HEK293 (cell line): ENCODE data around the gene ZNF438.

ENCODE experiments used
- CTCF ChIA-PET: fragments of 350-600 bp; formaldehyde crosslinking; extraction: SDS; loops from one replicate; lab custom pipeline; 2021; ENCODE audit warnings: antibody characterized with exemption; lab: Yijun Ruan, JAX
- POLR2A ChIA-PET: fragments of 300-600 bp; formaldehyde crosslinking; extraction: SDS; loops from one replicate; lab custom pipeline; 2020; ENCODE audit warnings: antibody characterized with exemption, inconsistent platforms; lab: Yijun Ruan, JAX
- H3K27ac ChIP-seq: fragments of 200-500 bp; sonication (Bioruptor generic); 2 replicates; pipeline ENCODE4 v1.5.1; 2014; ENCODE audit warnings: low read depth, low read length, control low read depth, inconsistent platforms; ENCODE audit errors: extremely low read depth
- H3K36me3 ChIP-seq, 2 experiments: fragments of 200-500 bp in 1 of 2; sonication (Bioruptor generic) in 1 of 2; 1 replicate in 1 of 2; 2 replicates in 1 of 2; pipeline ENCODE4 v1.5.1; 2014 to 2017; ENCODE audit warnings: inconsistent platforms in 2 of 2, low read length in 2 of 2; ENCODE audit not compliant: control insufficient read depth in 2 of 2, insufficient read depth in 1 of 2
- H3K4me1 ChIP-seq: fragments of 200-500 bp; sonication (Bioruptor generic); 2 replicates; pipeline ENCODE4 v1.5.1; 2014; ENCODE audit warnings: mild to moderate bottlenecking, low read length, inconsistent platforms; ENCODE audit not compliant: control insufficient read depth, insufficient read depth
- H3K4me3 ChIP-seq: 2 replicates; pipeline ENCODE4 v1.5.1; 2011; ENCODE audit warnings: low read depth, mild to moderate bottlenecking, control low read depth, low read length, moderate library complexity
- H3K9me3 ChIP-seq: fragments of 200-500 bp; sonication (Bioruptor generic); 2 replicates; pipeline ENCODE4 v1.5.1; 2014; ENCODE audit warnings: low read depth, low read length, inconsistent platforms; ENCODE audit not compliant: control insufficient read depth, insufficient read depth
- GLIS1 ChIP-seq: fragments of 450-650 bp; formaldehyde crosslinking; IDR thresholded peaks from 2 replicates; pipeline ENCODE4 v1.5.1; 2016; ENCODE audit warnings: missing biosample characterization, missing genetic modification characterization
- REPIN1 ChIP-seq: fragments of 450-650 bp; formaldehyde crosslinking; IDR thresholded peaks from 2 replicates; pipeline ENCODE4 v1.5.1; 2017; ENCODE audit warnings: missing biosample characterization, missing genetic modification characterization, low read depth
- SP7 ChIP-seq: fragments of 450-650 bp; formaldehyde crosslinking; IDR thresholded peaks from 2 replicates; pipeline ENCODE4 v1.5.1; 2016; ENCODE audit warnings: missing biosample characterization, missing genetic modification characterization
- TRIM28 ChIP-seq: IDR thresholded peaks from 2 replicates; pipeline ENCODE4 v1.6.1; 2011; ENCODE audit warnings: low read length, control low read depth, borderline replicate concordance
- ZBTB48 ChIP-seq: fragments of 450-650 bp; formaldehyde crosslinking; IDR thresholded peaks from 2 replicates; pipeline ENCODE4 v1.5.1; 2016; ENCODE audit warnings: missing biosample characterization, missing genetic modification characterization
- ZEB2 ChIP-seq: fragments of 450-650 bp; formaldehyde crosslinking; IDR thresholded peaks from 2 replicates; pipeline ENCODE4 v1.5.1; 2016; ENCODE audit warnings: missing biosample characterization, missing genetic modification characterization
- ZNF146 ChIP-seq: fragments of 450-650 bp; formaldehyde crosslinking; IDR thresholded peaks from 2 replicates; pipeline ENCODE4 v1.5.1; 2016; ENCODE audit warnings: missing biosample characterization, missing genetic modification characterization
- ZNF155 ChIP-seq: fragments of 450-650 bp; formaldehyde crosslinking; IDR thresholded peaks from 2 replicates; pipeline ENCODE4 v1.5.1; 2016; ENCODE audit warnings: missing biosample characterization, missing genetic modification characterization
- ZNF16 ChIP-seq: fragments of 450-650 bp; formaldehyde crosslinking; IDR thresholded peaks from 2 replicates; pipeline ENCODE4 v1.5.1; 2016; ENCODE audit warnings: low read depth, missing biosample characterization, missing genetic modification characterization
- ZNF2 ChIP-seq: fragments of 450-650 bp; formaldehyde crosslinking; IDR thresholded peaks from 2 replicates; pipeline ENCODE4 v1.5.1; 2016; ENCODE audit warnings: missing biosample characterization, missing genetic modification characterization
- ZNF211 ChIP-seq: fragments of 450-650 bp; formaldehyde crosslinking; IDR thresholded peaks from 2 replicates; pipeline ENCODE4 v1.5.1; 2016; ENCODE audit warnings: low read depth, missing biosample characterization, missing genetic modification characterization
- ZNF248 ChIP-seq: fragments of 450-650 bp; formaldehyde crosslinking; IDR thresholded peaks from 2 replicates; pipeline ENCODE4 v1.5.1; 2017; ENCODE audit warnings: missing biosample characterization, missing genetic modification characterization
- ZNF391 ChIP-seq: fragments of 450-650 bp; formaldehyde crosslinking; IDR thresholded peaks from 2 replicates; pipeline ENCODE4 v1.5.1; 2016; ENCODE audit warnings: low read depth, missing biosample characterization, missing genetic modification characterization, borderline replicate concordance
- ZNF404 ChIP-seq: fragments of 450-650 bp; formaldehyde crosslinking; IDR thresholded peaks from 2 replicates; pipeline ENCODE4 v1.5.1; 2017; ENCODE audit warnings: missing biosample characterization, missing genetic modification characterization
- ZNF416 ChIP-seq: fragments of 450-650 bp; formaldehyde crosslinking; IDR thresholded peaks from 2 replicates; pipeline ENCODE4 v1.5.1; 2016; ENCODE audit warnings: missing biosample characterization, missing genetic modification characterization
- ZNF544 ChIP-seq: fragments of 450-650 bp; formaldehyde crosslinking; IDR thresholded peaks from 2 replicates; pipeline ENCODE4 v1.5.0; 2017; ENCODE audit warnings: missing biosample characterization, missing genetic modification characterization
- ZNF555 ChIP-seq: fragments of 450-650 bp; formaldehyde crosslinking; conservative IDR thresholded peaks from 2 replicates; pipeline ENCODE4 v1.5.1; 2017; ENCODE audit warnings: missing biosample characterization, mild to moderate bottlenecking, missing genetic modification characterization, inconsistent platforms
- ZNF596 ChIP-seq: fragments of 450-650 bp; IDR thresholded peaks from 2 replicates; pipeline ENCODE4 v1.5.0; 2018; ENCODE audit warnings: missing biosample characterization, mild to moderate bottlenecking, missing genetic modification characterization, moderate library complexity
- ZNF600 ChIP-seq: fragments of 450-650 bp; formaldehyde crosslinking; IDR thresholded peaks from 2 replicates; pipeline ENCODE4 v1.5.1; 2016; ENCODE audit warnings: missing biosample characterization, missing genetic modification characterization
- ZNF624 ChIP-seq: fragments of 450-650 bp; formaldehyde crosslinking; IDR thresholded peaks from 2 replicates; pipeline ENCODE4 v1.5.1; 2017; ENCODE audit warnings: missing biosample characterization, missing genetic modification characterization
- ZNF658 ChIP-seq: fragments of 450-650 bp; formaldehyde crosslinking; IDR thresholded peaks from 2 replicates; pipeline ENCODE4; 2016; ENCODE audit warnings: missing biosample characterization, missing genetic modification characterization
- ZNF670 ChIP-seq: fragments of 450-650 bp; formaldehyde crosslinking; IDR thresholded peaks from 2 replicates; pipeline ENCODE4 v1.5.1; 2016; ENCODE audit warnings: missing biosample characterization, missing genetic modification characterization, low read depth
- ZNF76 ChIP-seq: fragments of 450-650 bp; formaldehyde crosslinking; IDR thresholded peaks from 2 replicates; pipeline ENCODE4; 2016; ENCODE audit warnings: low read depth, missing biosample characterization, missing genetic modification characterization, borderline replicate concordance
- ZSCAN16 ChIP-seq: fragments of 450-650 bp; formaldehyde crosslinking; IDR thresholded peaks from 2 replicates; pipeline ENCODE4 v1.5.1; 2016; ENCODE audit warnings: missing biosample characterization, missing genetic modification characterization
- TF ChIP-seq, protein P1 (sequence below): fragments of 450-650 bp; formaldehyde crosslinking; IDR thresholded peaks from 2 replicates; pipeline ENCODE4 v1.5.1; 2016; ENCODE audit warnings: missing biosample characterization, missing genetic modification characterization, low read depth
- TF ChIP-seq, protein P2 (sequence below): fragments of 450-650 bp; formaldehyde crosslinking; IDR thresholded peaks from 2 replicates; pipeline ENCODE4 v1.5.1; 2017; ENCODE audit warnings: missing biosample characterization, missing genetic modification characterization
- TF ChIP-seq, protein P3 (sequence below): fragments of 450-650 bp; formaldehyde crosslinking; IDR thresholded peaks from 2 replicates; pipeline ENCODE4 v1.5.1; 2016; ENCODE audit warnings: missing biosample characterization, missing genetic modification characterization, borderline replicate concordance

ZNF438 gene

DNA sequence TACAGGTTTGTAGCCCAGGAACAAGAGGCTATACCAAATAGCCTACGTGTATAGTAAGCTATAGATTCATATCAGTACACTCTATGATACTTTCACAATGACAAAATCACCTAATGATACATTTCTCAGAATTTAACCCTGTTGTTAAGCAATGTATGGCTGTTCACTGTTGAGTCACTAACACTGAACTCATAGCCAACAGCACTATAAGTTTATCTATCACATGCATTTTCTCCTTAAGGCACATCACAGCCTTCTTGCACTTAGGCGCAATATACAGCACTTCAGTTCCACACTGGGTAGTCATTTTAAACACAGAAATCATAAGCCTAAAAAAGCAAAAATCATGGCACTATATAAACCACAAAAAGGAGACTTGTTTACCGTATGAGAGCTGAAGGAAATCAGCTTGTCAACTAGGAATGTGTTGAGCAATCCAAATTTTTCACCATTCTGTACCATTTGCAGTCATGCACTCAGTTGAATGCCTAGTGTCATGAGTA is 45.6 kb downstream of the ZNF438 start:
- H3K4me1 ChIP-seq = no peaks in the 10 kb centered on the region
- H3K27ac ChIP-seq = no peak overlapping the region
- H3K4me3 ChIP-seq = no peak overlapping the region
- no peaks in the 10 kb centered on the region for H3K36me3 ChIP-seq
- H3K9me3 ChIP-seq = no peaks in the 10 kb centered on the region
- ChIA-PET CTCF (no interaction called here), POLR2A (no interaction called here)
- TF ChIP-seq, protein P1, sequence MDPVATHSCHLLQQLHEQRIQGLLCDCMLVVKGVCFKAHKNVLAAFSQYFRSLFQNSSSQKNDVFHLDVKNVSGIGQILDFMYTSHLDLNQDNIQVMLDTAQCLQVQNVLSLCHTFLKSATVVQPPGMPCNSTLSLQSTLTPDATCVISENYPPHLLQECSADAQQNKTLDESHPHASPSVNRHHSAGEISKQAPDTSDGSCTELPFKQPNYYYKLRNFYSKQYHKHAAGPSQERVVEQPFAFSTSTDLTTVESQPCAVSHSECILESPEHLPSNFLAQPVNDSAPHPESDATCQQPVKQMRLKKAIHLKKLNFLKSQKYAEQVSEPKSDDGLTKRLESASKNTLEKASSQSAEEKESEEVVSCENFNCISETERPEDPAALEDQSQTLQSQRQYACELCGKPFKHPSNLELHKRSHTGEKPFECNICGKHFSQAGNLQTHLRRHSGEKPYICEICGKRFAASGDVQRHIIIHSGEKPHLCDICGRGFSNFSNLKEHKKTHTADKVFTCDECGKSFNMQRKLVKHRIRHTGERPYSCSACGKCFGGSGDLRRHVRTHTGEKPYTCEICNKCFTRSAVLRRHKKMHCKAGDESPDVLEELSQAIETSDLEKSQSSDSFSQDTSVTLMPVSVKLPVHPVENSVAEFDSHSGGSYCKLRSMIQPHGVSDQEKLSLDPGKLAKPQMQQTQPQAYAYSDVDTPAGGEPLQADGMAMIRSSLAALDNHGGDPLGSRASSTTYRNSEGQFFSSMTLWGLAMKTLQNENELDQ (tag by site-specific recombination) = no peak
- no peak for TF ChIP-seq SP7 (tag by site-specific recombination)
- TF ChIP-seq ZNF416 (tag by site-specific recombination) = no peak
- TF ChIP-seq ZNF544 (tag by site-specific recombination) = no peak
- TF ChIP-seq ZNF658 = no peak
- no peak for TF ChIP-seq ZSCAN16 (tag by site-specific recombination)
- no peak for TF ChIP-seq ZNF404 (tag by site-specific recombination)
- no peak for TF ChIP-seq ZNF2 (tag by site-specific recombination)
- TF ChIP-seq ZNF596 (tag by site-specific recombination) = no peak
- TF ChIP-seq ZNF624 (tag by site-specific recombination) = no peak
- TF ChIP-seq ZBTB48 (tag by site-specific recombination) = no peak
- TF ChIP-seq GLIS1 = no peak
- no peak for TF ChIP-seq ZNF16
- no peak for TF ChIP-seq ZNF146 (tag by site-specific recombination)
- no peak for TF ChIP-seq ZNF248 (tag by site-specific recombination)
- no peak for TF ChIP-seq ZNF670

DNA sequence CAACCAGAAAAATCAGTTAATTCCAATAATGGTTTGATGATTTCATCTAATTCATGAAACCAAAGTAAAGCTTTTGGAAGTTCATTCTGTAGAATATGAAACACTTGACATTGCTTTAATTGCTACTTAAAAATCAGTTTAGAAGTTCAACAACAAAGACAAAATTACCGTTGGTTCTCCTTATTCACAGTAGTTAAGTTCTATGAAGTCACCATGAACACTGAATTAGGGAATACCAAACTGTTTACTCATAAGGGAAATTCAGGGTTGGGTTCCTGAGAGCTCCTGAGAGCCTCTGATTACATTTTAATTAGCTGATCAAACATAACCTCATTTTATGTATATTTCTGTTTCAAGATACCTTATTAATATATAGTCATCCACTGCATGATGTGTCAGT is 46.2 kb downstream of the ZNF438 start:
- Histone ChIP-seq H3K27ac (no peak overlapping the region), H3K36me3 (no peaks in the 10 kb centered on the region), H3K4me1 (no peaks in the 10 kb centered on the region), H3K4me3 (no peak overlapping the region), H3K9me3 (no peaks in the 10 kb centered on the region)
- TF ChIP-seq, protein P2, sequence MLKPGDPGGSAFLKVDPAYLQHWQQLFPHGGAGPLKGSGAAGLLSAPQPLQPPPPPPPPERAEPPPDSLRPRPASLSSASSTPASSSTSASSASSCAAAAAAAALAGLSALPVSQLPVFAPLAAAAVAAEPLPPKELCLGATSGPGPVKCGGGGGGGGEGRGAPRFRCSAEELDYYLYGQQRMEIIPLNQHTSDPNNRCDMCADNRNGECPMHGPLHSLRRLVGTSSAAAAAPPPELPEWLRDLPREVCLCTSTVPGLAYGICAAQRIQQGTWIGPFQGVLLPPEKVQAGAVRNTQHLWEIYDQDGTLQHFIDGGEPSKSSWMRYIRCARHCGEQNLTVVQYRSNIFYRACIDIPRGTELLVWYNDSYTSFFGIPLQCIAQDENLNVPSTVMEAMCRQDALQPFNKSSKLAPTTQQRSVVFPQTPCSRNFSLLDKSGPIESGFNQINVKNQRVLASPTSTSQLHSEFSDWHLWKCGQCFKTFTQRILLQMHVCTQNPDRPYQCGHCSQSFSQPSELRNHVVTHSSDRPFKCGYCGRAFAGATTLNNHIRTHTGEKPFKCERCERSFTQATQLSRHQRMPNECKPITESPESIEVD = no peak
- TF ChIP-seq ZNF555 = no peak
- peak; percentile 54; the same call in 1 of the 2 replicates for TF ChIP-seq SP7 (tag by site-specific recombination)
- ChIA-PET POLR2A (no interaction called here), CTCF (interaction anchor here (0.6 kb wide), 1 partner anchor 13 kb away, joined by 3 read pairs; no protein-coding TSS in a partner anchor)

DNA sequence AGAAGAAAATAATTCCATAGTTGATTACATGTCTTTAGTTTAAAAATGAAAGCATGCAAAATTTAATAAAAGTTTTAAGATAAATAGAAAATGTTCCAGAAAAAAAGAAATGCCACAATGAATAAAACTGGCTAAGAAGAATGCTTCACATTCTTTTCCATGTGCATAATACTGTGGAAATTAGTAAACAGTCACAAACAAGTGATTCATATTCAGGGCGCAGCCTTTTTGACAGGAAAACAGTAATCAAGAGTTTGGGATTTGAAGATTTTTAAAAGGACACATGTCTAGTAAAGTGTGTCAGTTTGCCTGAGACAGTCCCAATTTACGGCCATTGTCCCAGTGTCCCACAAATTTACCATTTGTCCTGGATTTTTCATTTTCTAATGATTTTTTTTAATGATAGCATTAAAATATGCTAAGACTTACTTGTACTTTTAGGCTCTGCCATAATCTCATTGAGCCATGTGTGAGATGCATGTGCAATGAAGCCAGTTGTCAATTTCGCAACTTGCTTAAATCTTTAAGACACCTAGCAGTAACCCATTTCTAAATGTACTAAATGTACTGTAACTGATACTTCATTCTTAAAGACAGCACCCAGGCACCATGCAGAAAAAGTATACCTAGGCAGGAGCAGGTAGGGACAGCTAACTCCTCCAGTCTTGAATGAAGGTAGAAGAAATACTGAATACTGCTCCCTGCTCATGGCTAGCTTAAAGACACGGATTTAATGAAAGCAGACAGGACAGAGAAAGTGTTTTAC is 46.9 kb downstream of the ZNF438 start:
- CTCF ChIA-PET = interaction anchor here (0.5 to 0.6 kb wide), 2 partner anchors 13 to 1600 kb away, joined by 3 to 4 read pairs; no protein-coding TSS in a partner anchor
- Histone ChIP-seq H3K36me3 (no peaks in the 10 kb centered on the region), H3K9me3 (no peaks in the 10 kb centered on the region), H3K27ac (no peak overlapping the region), H3K4me1 (no peaks in the 10 kb centered on the region), H3K4me3 (no peak overlapping the region)
- POLR2A ChIA-PET = no interaction called here
- no peak for TF ChIP-seq GLIS1
- TF ChIP-seq ZEB2 (tag by site-specific recombination) = no peak
- TF ChIP-seq ZNF155 (tag by site-specific recombination) = no peak
- no peak for TF ChIP-seq ZNF600 (tag by site-specific recombination)
- TF ChIP-seq ZNF211 (tag by site-specific recombination) = no peak
- no peak for TF ChIP-seq TRIM28
- TF ChIP-seq, protein P3, sequence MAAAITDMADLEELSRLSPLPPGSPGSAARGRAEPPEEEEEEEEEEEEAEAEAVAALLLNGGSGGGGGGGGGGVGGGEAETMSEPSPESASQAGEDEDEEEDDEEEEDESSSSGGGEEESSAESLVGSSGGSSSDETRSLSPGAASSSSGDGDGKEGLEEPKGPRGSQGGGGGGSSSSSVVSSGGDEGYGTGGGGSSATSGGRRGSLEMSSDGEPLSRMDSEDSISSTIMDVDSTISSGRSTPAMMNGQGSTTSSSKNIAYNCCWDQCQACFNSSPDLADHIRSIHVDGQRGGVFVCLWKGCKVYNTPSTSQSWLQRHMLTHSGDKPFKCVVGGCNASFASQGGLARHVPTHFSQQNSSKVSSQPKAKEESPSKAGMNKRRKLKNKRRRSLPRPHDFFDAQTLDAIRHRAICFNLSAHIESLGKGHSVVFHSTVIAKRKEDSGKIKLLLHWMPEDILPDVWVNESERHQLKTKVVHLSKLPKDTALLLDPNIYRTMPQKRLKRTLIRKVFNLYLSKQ (tag by site-specific recombination) = no peak
- no peak for TF ChIP-seq REPIN1 (tag by site-specific recombination)
- no peak for TF ChIP-seq ZNF76 (tag by site-specific recombination)
- TF ChIP-seq ZNF391 = no peak
